ENCODE data around the gene NANS.

The NANS gene

DNA sequence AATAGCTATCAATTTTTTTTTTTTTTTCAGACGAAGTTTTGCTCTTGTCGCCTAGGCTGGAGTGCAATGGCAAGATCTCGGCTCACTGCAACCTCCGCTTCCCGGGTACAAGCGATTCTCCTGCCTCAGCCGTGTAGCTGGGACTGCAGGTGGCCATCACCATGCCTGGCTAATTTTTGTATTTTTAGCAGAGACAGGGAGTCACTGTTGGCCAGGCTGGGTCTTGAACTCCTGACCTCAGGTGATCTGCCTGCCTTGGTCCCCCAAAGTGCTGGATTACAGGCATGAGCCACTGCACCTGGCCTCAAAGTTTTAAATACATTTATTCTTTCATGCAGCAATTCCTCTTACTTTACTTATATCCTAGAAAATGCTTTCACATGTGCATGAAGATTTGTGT, 44.9 kb downstream of the NANS start:
- H3K4me2 ChIP-seq (ENCODE audit: low read depth, low read length, poor library complexity, severe bottlenecking) = peak overlapping the region; percentile 78
- H3K9ac ChIP-seq (ENCODE audit: low read depth, low read length, poor library complexity, severe bottlenecking) = peak overlapping the region; percentile 67
- peaks cover 50% of the 10 kb centered on the region for H3K4me1 ChIP-seq (ENCODE audit: insufficient read depth, low read length, poor library complexity, severe bottlenecking)
- peaks cover 3% of the 10 kb centered on the region; the same call in 1 of the 2 replicates for H3K79me2 ChIP-seq (ENCODE audit: insufficient read depth, low read length)
- TF ChIP-seq, protein P1, sequence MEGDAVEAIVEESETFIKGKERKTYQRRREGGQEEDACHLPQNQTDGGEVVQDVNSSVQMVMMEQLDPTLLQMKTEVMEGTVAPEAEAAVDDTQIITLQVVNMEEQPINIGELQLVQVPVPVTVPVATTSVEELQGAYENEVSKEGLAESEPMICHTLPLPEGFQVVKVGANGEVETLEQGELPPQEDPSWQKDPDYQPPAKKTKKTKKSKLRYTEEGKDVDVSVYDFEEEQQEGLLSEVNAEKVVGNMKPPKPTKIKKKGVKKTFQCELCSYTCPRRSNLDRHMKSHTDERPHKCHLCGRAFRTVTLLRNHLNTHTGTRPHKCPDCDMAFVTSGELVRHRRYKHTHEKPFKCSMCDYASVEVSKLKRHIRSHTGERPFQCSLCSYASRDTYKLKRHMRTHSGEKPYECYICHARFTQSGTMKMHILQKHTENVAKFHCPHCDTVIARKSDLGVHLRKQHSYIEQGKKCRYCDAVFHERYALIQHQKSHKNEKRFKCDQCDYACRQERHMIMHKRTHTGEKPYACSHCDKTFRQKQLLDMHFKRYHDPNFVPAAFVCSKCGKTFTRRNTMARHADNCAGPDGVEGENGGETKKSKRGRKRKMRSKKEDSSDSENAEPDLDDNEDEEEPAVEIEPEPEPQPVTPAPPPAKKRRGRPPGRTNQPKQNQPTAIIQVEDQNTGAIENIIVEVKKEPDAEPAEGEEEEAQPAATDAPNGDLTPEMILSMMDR (conservative IDR thresholded peaks at IDR 0.05; ENCODE audit: low read length) = no peak
- TF ChIP-seq EZH2phosphoT487 (IDR thresholded peaks at IDR 0.05; ENCODE audit: borderline replicate concordance) = no peak
- H4K20me1 ChIP-seq (ENCODE audit: insufficient read depth, low read length, poor library complexity, severe bottlenecking) = no peaks in the 10 kb centered on the region
- peaks cover 14% of the 10 kb centered on the region for H3F3A ChIP-seq (ENCODE audit: low read depth)
- no peaks in the 10 kb centered on the region for H3K9me2 ChIP-seq (replicated peaks; ENCODE audit: low read depth, low read length)
- H3K36me3 ChIP-seq (ENCODE audit: insufficient read depth, low read length) = peaks cover 21% of the 10 kb centered on the region; the same call in 1 of the 2 replicates
- no peak overlapping the region for H2AFZ ChIP-seq (ENCODE audit: low read length)
- no peaks in the 10 kb centered on the region for H3K9me3 ChIP-seq (ENCODE audit: insufficient read depth, low read depth, low read length)
- H3K4me3 ChIP-seq (ENCODE audit: low read length, poor library complexity, severe bottlenecking) = peak overlapping the region; percentile 62
- H3K27me3 ChIP-seq (ENCODE audit: insufficient read depth, low read length, poor library complexity, severe bottlenecking) = no peaks in the 10 kb centered on the region

DNA sequence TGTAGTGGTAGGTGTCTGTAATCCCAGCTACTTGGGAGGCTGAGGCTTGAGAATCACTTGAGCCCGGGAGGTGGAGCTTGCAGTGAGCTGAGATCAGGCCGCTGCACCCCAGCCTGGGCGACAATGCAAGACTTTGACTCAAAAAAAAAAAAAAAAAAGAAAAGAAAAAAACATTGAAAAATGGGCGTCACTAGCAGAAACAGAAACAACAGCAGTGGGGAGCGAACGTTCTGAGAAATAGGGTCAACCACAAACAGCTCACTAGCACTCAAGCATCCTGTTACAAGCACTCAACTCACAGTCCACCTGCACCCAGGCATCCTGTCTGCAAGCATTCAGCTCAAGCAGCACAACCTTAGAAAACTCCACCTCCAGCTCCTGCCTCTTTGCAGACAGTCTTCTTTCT, 45.3 kb downstream of the NANS start:
- peak overlapping the region; percentile 90 for H3K4me2 ChIP-seq (ENCODE audit: low read depth, low read length, poor library complexity, severe bottlenecking)
- peaks cover 14% of the 10 kb centered on the region for H3F3A ChIP-seq (ENCODE audit: low read depth)
- peaks cover 21% of the 10 kb centered on the region; the same call in 1 of the 2 replicates for H3K36me3 ChIP-seq (ENCODE audit: insufficient read depth, low read length)
- peaks cover 50% of the 10 kb centered on the region for H3K4me1 ChIP-seq (ENCODE audit: insufficient read depth, low read length, poor library complexity, severe bottlenecking)
- H3K27me3 ChIP-seq (ENCODE audit: insufficient read depth, low read length, poor library complexity, severe bottlenecking) = no peaks in the 10 kb centered on the region
- no peaks in the 10 kb centered on the region for H4K20me1 ChIP-seq (ENCODE audit: insufficient read depth, low read length, poor library complexity, severe bottlenecking)
- peak overlapping the region; percentile 66 for H3K4me3 ChIP-seq (ENCODE audit: low read length, poor library complexity, severe bottlenecking)
- no peaks in the 10 kb centered on the region for H3K9me3 ChIP-seq (ENCODE audit: insufficient read depth, low read depth, low read length)
- peaks cover 3% of the 10 kb centered on the region; the same call in 1 of the 2 replicates for H3K79me2 ChIP-seq (ENCODE audit: insufficient read depth, low read length)
- TF ChIP-seq, protein P1 (conservative IDR thresholded peaks at IDR 0.05; ENCODE audit: low read length) = no peak
- no peak for TF ChIP-seq EZH2phosphoT487 (IDR thresholded peaks at IDR 0.05; ENCODE audit: borderline replicate concordance)
- no peaks in the 10 kb centered on the region for H3K9me2 ChIP-seq (replicated peaks; ENCODE audit: low read depth, low read length)
- no peak overlapping the region for H2AFZ ChIP-seq (ENCODE audit: low read length)
- H3K9ac ChIP-seq (ENCODE audit: low read depth, low read length, poor library complexity, severe bottlenecking) = peak overlapping the region; percentile 68

DNA sequence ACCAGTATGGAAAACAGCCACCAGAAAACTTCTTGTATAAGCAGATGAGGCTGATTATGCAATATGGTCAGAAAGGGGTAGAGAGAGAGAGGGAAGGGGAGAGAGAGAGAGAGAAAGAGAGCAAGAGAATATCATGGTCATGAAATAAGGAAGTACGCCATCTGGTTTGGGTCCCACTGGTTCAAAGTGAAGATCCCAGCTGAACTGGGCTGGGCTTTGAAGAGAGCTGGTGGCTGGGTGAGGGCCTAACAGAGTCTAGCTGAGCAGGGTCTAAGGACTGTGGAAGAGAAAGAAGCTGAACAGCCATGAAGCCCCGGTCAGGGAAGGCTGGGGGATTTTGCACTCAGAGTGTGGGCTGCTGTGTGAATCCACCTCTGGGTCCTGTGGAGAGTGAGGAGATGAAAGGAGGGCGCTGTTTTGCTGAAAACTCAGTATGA, 47.9 kb downstream of the NANS start:
- H3K27me3 ChIP-seq (ENCODE audit: insufficient read depth, low read length, poor library complexity, severe bottlenecking) = no peaks in the 10 kb centered on the region
- peaks cover 14% of the 10 kb centered on the region for H3F3A ChIP-seq (ENCODE audit: low read depth)
- no peaks in the 10 kb centered on the region for H3K9me2 ChIP-seq (replicated peaks; ENCODE audit: low read depth, low read length)
- H3K36me3 ChIP-seq (ENCODE audit: insufficient read depth, low read length) = 0 out of 2 replicates have a peak, but pooled peaks cover 3% of the 10 kb centered on the region
- TF ChIP-seq EZH2phosphoT487 (IDR thresholded peaks at IDR 0.05; ENCODE audit: borderline replicate concordance) = no peak
- TF ChIP-seq, protein P1 (conservative IDR thresholded peaks at IDR 0.05; ENCODE audit: low read length) = no peak
- peak overlapping the region; percentile 42 for H3K9ac ChIP-seq (ENCODE audit: low read depth, low read length, poor library complexity, severe bottlenecking)
- no peaks in the 10 kb centered on the region for H3K9me3 ChIP-seq (ENCODE audit: insufficient read depth, low read depth, low read length)
- peaks cover 70% of the 10 kb centered on the region for H3K4me1 ChIP-seq (ENCODE audit: insufficient read depth, low read length, poor library complexity, severe bottlenecking)
- no peaks in the 10 kb centered on the region for H4K20me1 ChIP-seq (ENCODE audit: insufficient read depth, low read length, poor library complexity, severe bottlenecking)
- H3K4me3 ChIP-seq (ENCODE audit: low read length, poor library complexity, severe bottlenecking) = no peak overlapping the region
- H2AFZ ChIP-seq (ENCODE audit: low read length) = no peak overlapping the region; the same call in 1 of the 2 replicates
- H3K79me2 ChIP-seq (ENCODE audit: insufficient read depth, low read length) = peaks cover 3% of the 10 kb centered on the region; the same call in 1 of the 2 replicates
- H3K4me2 ChIP-seq (ENCODE audit: low read depth, low read length, poor library complexity, severe bottlenecking) = peak overlapping the region; percentile 16
